K562 (cell line): ENCODE results near the gene DCTN2.

Experiments
- BRF1 ChIP-seq: IDR thresholded peaks from 3 replicates; pipeline ENCODE4 v1.6.1; 2011; ENCODE audit warnings: borderline replicate concordance, mild to moderate bottlenecking; ENCODE audit not compliant: insufficient read length; ENCODE audit errors: extremely low read depth
- CREM ChIP-seq: IDR thresholded peaks from 2 replicates; pipeline ENCODE4 v1.6.1; 2014; ENCODE audit warnings: antibody characterized with exemption, low read depth
- EHMT2 ChIP-seq: fragments of 450-650 bp; IDR thresholded peaks from 2 replicates; pipeline ENCODE4 v1.6.1; 2018; ENCODE audit warnings: antibody characterized with exemption
- JUN ChIP-seq, 2 experiments: sonication (generic) in 1 of 2; formaldehyde crosslinking in 1 of 2; IDR thresholded peaks; 2 replicates each; pipeline versions ENCODE4 v1.6.1 to v1.8.0; 2012 to 2022; ENCODE audit warnings: borderline replicate concordance in 2 of 2, mild to moderate bottlenecking in 2 of 2, improper control_type of control experiment in 1 of 2, low read depth in 1 of 2, low read length in 1 of 2, missing genetic modification reagents in 1 of 2
- POLR2A ChIP-seq: fragments of 450-650 bp; conservative IDR thresholded peaks from 2 replicates; pipeline ENCODE4 v1.6.1; 2016
- RAD21 ChIP-seq, 2 experiments: fragments of 250-450 bp in 1 of 2; fragments of 450-650 bp in 1 of 2; sonication (Bioruptor Pico) in 1 of 2; formaldehyde crosslinking in 1 of 2; IDR thresholded peaks in 1 of 2; conservative IDR thresholded peaks in 1 of 2; 2 replicates each; pipeline versions ENCODE4 v1.4.0 to v1.8.0; 2020 to 2022; ENCODE audit warnings: mild to moderate bottlenecking in 2 of 2, moderate library complexity in 1 of 2
- RBM14 ChIP-seq: fragments of 200-400 bp; formaldehyde crosslinking; IDR thresholded peaks from 2 replicates; pipeline ENCODE4 v1.6.1; 2018; ENCODE audit warnings: low read depth, mild to moderate bottlenecking, low read length, moderate library complexity, borderline replicate concordance; ENCODE audit not compliant: insufficient read depth
- SRF ChIP-seq, 2 experiments: fragments of 250-450, 450-650 bp in 1 of 2; sonication (Bioruptor Pico) in 1 of 2; sonication (generic) in 1 of 2; formaldehyde crosslinking; IDR thresholded peaks; 2 replicates each; pipeline versions ENCODE4 v1.5.0 to v1.5.1; 2020 to 2022; ENCODE audit warnings: mild to moderate bottlenecking in 1 of 2, missing genetic modification reagents in 1 of 2
- TAL1 ChIP-seq: fragments of 450-650 bp; IDR thresholded peaks from 2 replicates; pipeline ENCODE4 v1.6.1; 2016; ENCODE audit warnings: mild to moderate bottlenecking
- TF ChIP-seq, protein P1 (sequence below): IDR thresholded peaks from 2 replicates; pipeline ENCODE4 v1.6.1; 2012; ENCODE audit warnings: low read depth, low read length, improper control_type of control experiment, borderline replicate concordance
- TF ChIP-seq, protein P2 (sequence below): sonication (generic); formaldehyde crosslinking; IDR thresholded peaks from 2 replicates; pipeline ENCODE4 v1.8.0; 2022; ENCODE audit warnings: mild to moderate bottlenecking, missing genetic modification reagents
- TF ChIP-seq, protein P3 (sequence below): fragments of 450-650 bp; IDR thresholded peaks from 2 replicates; pipeline ENCODE4 v1.7.1; 2018; ENCODE audit warnings: mild to moderate bottlenecking, low read depth; ENCODE audit not compliant: partially characterized antibody

DNA sequence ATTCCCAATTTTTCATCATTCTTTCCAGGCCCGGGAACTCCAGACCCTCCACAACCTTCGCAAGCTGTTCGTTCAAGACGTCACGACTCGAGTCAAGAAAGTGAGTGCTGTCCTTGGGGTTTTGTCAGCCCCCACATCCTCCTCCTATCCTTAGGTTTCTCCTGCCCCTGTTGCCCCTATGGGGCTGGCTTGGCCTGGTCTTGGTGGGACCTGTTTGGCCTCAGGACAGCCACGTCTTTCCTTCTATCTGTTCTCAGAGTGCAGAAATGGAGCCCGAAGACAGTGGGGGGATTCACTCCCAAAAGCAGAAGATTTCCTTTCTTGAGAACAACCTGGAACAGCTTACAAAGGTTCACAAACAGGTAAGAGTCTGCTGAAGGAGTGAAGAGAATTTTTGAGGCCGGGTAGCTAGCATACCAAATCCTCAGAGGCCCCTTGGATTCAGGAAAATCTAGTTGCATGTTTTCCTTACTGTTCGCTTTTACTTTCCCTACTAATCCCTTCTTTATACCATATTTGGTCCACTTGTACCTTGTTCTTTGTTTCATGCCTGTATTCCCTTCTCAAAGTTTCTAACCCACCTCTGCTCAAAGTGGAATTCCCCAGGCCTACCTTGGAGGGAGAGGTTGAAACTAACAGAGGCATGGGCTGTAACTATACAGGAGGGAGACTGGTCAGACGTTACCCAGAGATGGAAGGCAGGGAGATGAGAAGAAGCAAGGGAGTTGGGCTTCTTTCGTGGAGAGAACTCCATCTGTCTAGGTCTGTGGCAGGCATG, 31.2 kb upstream of the DCTN2 start:
- TF ChIP-seq, protein P1, sequence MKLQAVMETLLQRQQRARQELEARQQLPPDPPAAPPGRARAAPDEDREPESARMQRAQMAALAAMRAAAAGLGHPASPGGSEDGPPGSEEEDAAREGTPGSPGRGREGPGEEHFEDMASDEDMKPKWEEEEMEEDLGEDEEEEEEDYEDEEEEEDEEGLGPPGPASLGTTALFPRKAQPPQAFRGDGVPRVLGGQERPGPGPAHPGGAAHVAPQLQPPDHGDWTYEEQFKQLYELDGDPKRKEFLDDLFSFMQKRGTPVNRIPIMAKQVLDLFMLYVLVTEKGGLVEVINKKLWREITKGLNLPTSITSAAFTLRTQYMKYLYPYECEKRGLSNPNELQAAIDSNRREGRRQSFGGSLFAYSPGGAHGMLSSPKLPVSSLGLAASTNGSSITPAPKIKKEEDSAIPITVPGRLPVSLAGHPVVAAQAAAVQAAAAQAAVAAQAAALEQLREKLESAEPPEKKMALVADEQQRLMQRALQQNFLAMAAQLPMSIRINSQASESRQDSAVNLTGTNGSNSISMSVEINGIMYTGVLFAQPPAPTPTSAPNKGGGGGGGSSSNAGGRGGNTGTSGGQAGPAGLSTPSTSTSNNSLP = no peak
- no peak for TF ChIP-seq TAL1
- no peak for TF ChIP-seq RBM14
- TF ChIP-seq, protein P2, sequence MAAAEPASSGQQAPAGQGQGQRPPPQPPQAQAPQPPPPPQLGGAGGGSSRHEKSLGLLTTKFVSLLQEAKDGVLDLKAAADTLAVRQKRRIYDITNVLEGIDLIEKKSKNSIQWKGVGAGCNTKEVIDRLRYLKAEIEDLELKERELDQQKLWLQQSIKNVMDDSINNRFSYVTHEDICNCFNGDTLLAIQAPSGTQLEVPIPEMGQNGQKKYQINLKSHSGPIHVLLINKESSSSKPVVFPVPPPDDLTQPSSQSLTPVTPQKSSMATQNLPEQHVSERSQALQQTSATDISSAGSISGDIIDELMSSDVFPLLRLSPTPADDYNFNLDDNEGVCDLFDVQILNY (CRISPR knock-in tag) = no peak
- no peak for TF ChIP-seq SRF (CRISPR knock-in tag; IDR thresholded peaks at IDR 0.05)
- TF ChIP-seq JUN (IDR thresholded peaks at IDR 0.05; ENCODE audit: borderline replicate concordance, low read depth, low read length) = no peak
- no peak for TF ChIP-seq JUN (CRISPR knock-in tag; IDR thresholded peaks at IDR 0.05; ENCODE audit: borderline replicate concordance)
- no peak for TF ChIP-seq RAD21 (CRISPR knock-in tag; conservative IDR thresholded peaks at IDR 0.05 in 1 of 2, IDR thresholded peaks at IDR 0.05 in 1 of 2)
- TF ChIP-seq EHMT2 = no peak
- no peak for TF ChIP-seq CREM
- TF ChIP-seq POLR2A = no peak
- TF ChIP-seq, protein P3, sequence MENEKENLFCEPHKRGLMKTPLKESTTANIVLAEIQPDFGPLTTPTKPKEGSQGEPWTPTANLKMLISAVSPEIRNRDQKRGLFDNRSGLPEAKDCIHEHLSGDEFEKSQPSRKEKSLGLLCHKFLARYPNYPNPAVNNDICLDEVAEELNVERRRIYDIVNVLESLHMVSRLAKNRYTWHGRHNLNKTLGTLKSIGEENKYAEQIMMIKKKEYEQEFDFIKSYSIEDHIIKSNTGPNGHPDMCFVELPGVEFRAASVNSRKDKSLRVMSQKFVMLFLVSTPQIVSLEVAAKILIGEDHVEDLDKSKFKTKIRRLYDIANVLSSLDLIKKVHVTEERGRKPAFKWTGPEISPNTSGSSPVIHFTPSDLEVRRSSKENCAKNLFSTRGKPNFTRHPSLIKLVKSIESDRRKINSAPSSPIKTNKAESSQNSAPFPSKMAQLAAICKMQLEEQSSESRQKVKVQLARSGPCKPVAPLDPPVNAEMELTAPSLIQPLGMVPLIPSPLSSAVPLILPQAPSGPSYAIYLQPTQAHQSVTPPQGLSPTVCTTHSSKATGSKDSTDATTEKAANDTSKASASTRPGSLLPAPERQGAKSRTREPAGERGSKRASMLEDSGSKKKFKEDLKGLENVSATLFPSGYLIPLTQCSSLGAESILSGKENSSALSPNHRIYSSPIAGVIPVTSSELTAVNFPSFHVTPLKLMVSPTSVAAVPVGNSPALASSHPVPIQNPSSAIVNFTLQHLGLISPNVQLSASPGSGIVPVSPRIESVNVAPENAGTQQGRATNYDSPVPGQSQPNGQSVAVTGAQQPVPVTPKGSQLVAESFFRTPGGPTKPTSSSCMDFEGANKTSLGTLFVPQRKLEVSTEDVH = no peak
- no peak for TF ChIP-seq BRF1
